OCI-LY1 (cell line): ENCODE results near the gene SCGB3A1.

Source experiments
- H2AFZ ChIP-seq: fragments of 200-600 bp; sonication (generic), shearing (Covaris generic); 2 replicates; pipeline ENCODE4 v1.6.0; 2014; ENCODE audit warnings: antibody characterized with exemption, mild to moderate bottlenecking, low read length
- H3F3A ChIP-seq: fragments of 200-600 bp; sonication (generic), shearing (Covaris generic); 2 replicates; pipeline ENCODE4 v1.6.0; 2014; ENCODE audit warnings: mild to moderate bottlenecking, antibody characterized with exemption, low read length, moderate library complexity; ENCODE audit not compliant: insufficient read depth
- H3K27ac ChIP-seq: fragments of 200-600 bp; sonication (generic); 2 replicates; pipeline ENCODE4 v1.5.1; 2014; ENCODE audit warnings: low read length, mixed run types, mild to moderate bottlenecking, low read depth; ENCODE audit not compliant: poor library complexity, severe bottlenecking
- H3K27me3 ChIP-seq: fragments of 200-600 bp; sonication (generic); 2 replicates; pipeline ENCODE4 v1.6.0; 2014; ENCODE audit warnings: antibody characterized with exemption, mild to moderate bottlenecking, low read length, moderate library complexity; ENCODE audit not compliant: insufficient read depth
- H3K36me3 ChIP-seq: fragments of 200-600 bp; sonication (generic); 2 replicates; pipeline ENCODE4 v1.6.1; 2014; ENCODE audit warnings: mild to moderate bottlenecking, antibody characterized with exemption, low read length, moderate library complexity, mixed read lengths; ENCODE audit not compliant: insufficient read depth
- H3K4me1 ChIP-seq: fragments of 200-600 bp; sonication (generic); 2 replicates; pipeline ENCODE4 v1.5.1; 2014; ENCODE audit warnings: mild to moderate bottlenecking, low read length, moderate library complexity; ENCODE audit not compliant: insufficient read depth, severe bottlenecking
- H3K4me2 ChIP-seq: fragments of 200-600 bp; sonication (generic), shearing (Covaris generic); 2 replicates; pipeline ENCODE4 v1.6.1; 2014; ENCODE audit warnings: low read length
- H3K4me3 ChIP-seq: fragments of 200-600 bp; sonication (generic); 2 replicates; pipeline ENCODE4 v1.5.1; 2014; ENCODE audit warnings: low read length, low read depth, mild to moderate bottlenecking, mixed read lengths; ENCODE audit not compliant: poor library complexity, severe bottlenecking
- H3K79me2 ChIP-seq: fragments of 200-600 bp; shearing (Covaris generic); 2 replicates; pipeline ENCODE4 v1.6.1; 2016; ENCODE audit warnings: mixed run types, low read length, mixed read lengths; ENCODE audit not compliant: insufficient read depth
- H3K9ac ChIP-seq: fragments of 200-600 bp; sonication (generic), shearing (Covaris generic); 2 replicates; pipeline ENCODE4 v1.6.1; 2014; ENCODE audit warnings: mild to moderate bottlenecking, low read length, mixed read lengths
- H3K9me2 ChIP-seq: fragments of 200-600 bp; sonication (generic), shearing (Covaris generic); 2 replicates; pipeline ENCODE4 v1.6.1; 2014; ENCODE audit warnings: low read depth, mild to moderate bottlenecking, low read length, mixed read lengths
- H3K9me3 ChIP-seq: fragments of 200-600 bp; shearing (Covaris generic); 2 replicates; pipeline ENCODE4 v1.6.1; 2014; ENCODE audit warnings: low read length, mixed read lengths
- H4K20me1 ChIP-seq: fragments of 200-600 bp; sonication (generic), shearing (Covaris generic); 2 replicates; pipeline ENCODE4 v1.6.0; 2016; ENCODE audit warnings: mild to moderate bottlenecking, low read length; ENCODE audit not compliant: insufficient read depth
- EZH2 ChIP-seq: fragments of 200-600 bp; sonication (generic), shearing (Covaris generic); IDR thresholded peaks from 2 replicates; pipeline ENCODE4 v1.8.0; 2017; ENCODE audit warnings: borderline replicate concordance, mixed run types, mild to moderate bottlenecking, antibody characterized with exemption, low read length, moderate library complexity, mixed read lengths
- TF ChIP-seq, protein P1 (sequence below): fragments of 200-600 bp; sonication (generic), shearing (Covaris generic); IDR thresholded peaks from 2 replicates; pipeline ENCODE4 v1.5.1; 2017; ENCODE audit warnings: mild to moderate bottlenecking, antibody characterized with exemption, low read length, moderate library complexity, mixed read lengths

Gene SCGB3A1

DNA sequence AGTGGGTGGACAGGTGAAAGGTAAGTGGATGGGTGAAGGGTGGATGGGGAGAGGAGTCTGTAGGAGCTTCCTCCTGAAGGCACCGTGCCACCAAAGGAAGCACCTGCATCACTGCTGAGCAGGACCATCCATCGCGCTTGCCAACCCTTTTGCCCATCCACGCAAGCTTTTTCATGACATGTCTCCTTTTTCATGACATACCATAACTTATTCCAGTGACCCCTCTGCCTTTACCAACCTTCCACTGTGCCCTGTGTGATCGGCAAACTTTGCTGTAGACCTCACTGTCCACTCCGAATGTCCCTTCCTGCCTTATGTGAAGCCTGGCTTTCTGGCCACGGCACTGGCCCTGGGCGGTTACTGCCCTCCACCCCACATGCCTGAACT is 44.7 kb upstream of the SCGB3A1 start:
- H3K9me3 ChIP-seq, result no peaks in the 10 kb centered on the region
- 0 out of 2 replicates have a peak, but pooled peaks cover 4% of the 10 kb centered on the region for H3K27me3 ChIP-seq
- H3K36me3 ChIP-seq, result no peaks in the 10 kb centered on the region
- no peak overlapping the region for H3K4me3 ChIP-seq
- no peaks in the 10 kb centered on the region for H3K4me1 ChIP-seq
- no peak overlapping the region for H3K27ac ChIP-seq
- no peak overlapping the region for H3K9ac ChIP-seq
- TF ChIP-seq, protein P1, sequence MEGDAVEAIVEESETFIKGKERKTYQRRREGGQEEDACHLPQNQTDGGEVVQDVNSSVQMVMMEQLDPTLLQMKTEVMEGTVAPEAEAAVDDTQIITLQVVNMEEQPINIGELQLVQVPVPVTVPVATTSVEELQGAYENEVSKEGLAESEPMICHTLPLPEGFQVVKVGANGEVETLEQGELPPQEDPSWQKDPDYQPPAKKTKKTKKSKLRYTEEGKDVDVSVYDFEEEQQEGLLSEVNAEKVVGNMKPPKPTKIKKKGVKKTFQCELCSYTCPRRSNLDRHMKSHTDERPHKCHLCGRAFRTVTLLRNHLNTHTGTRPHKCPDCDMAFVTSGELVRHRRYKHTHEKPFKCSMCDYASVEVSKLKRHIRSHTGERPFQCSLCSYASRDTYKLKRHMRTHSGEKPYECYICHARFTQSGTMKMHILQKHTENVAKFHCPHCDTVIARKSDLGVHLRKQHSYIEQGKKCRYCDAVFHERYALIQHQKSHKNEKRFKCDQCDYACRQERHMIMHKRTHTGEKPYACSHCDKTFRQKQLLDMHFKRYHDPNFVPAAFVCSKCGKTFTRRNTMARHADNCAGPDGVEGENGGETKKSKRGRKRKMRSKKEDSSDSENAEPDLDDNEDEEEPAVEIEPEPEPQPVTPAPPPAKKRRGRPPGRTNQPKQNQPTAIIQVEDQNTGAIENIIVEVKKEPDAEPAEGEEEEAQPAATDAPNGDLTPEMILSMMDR, result no peak
- TF ChIP-seq EZH2, result no peak
- H3F3A ChIP-seq, result no peaks in the 10 kb centered on the region
- H3K79me2 ChIP-seq, result no peaks in the 10 kb centered on the region
- no peaks in the 10 kb centered on the region for H4K20me1 ChIP-seq
- H3K9me2 ChIP-seq, result no peaks in the 10 kb centered on the region
- H3K4me2 ChIP-seq, result no peak overlapping the region
- H2AFZ ChIP-seq, result no peak overlapping the region

DNA sequence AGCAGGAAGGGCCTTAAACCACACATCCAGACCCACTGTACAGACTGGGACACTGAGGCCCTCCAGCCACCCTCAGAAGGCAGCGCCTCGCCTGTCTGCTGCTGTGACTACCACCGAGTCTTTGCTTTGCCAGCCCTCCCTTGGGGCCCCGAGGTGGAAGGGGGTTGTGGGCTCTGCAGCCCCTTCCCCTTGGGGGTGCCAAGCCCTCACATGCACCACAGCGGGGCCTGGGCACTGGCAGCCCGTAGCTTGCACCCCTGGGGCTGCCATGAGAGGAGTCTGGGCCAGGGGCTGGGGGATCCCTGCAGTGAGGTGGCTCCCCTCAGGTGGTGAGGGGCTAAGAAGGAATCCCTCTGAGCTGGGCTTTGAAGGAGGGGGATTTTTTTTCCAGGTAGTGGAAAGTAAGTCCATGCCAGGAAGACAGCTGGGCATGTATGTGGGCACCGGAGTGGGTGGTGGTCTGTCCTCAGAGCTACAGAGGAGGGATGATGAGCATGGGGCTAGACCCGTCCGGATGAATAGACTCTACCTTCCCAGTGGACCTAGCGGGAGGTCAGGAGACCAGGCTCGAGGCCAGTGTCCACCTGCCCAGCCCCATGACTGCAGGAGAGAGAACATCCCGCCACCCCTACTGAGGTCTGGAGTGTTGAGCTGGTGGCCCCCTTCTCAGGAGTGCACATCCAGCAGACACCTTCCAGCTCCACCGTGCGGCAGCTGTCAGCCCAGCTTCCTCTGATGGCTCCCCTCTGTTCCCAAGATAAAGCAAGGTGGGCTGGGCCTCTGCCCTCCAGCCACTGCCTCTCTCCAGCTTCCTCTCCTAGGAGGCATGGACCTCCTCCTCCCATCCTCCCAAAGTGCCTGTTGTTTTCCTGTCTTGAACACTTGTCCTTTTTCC is 42.2 kb upstream of the SCGB3A1 start:
- no peak overlapping the region for H3K9ac ChIP-seq
- H2AFZ ChIP-seq, result no peak overlapping the region
- no peaks in the 10 kb centered on the region for H3K79me2 ChIP-seq
- no peak overlapping the region for H3K4me2 ChIP-seq
- no peaks in the 10 kb centered on the region for H3K36me3 ChIP-seq
- H3K27me3 ChIP-seq, result no peaks in the 10 kb centered on the region
- H3F3A ChIP-seq, result no peaks in the 10 kb centered on the region
- no peaks in the 10 kb centered on the region for H3K9me2 ChIP-seq
- no peaks in the 10 kb centered on the region for H3K4me1 ChIP-seq
- H3K9me3 ChIP-seq, result no peaks in the 10 kb centered on the region
- H4K20me1 ChIP-seq, result no peaks in the 10 kb centered on the region
- TF ChIP-seq, protein P1, result no peak
- no peak for TF ChIP-seq EZH2
- no peak overlapping the region for H3K27ac ChIP-seq
- H3K4me3 ChIP-seq, result no peak overlapping the region

DNA sequence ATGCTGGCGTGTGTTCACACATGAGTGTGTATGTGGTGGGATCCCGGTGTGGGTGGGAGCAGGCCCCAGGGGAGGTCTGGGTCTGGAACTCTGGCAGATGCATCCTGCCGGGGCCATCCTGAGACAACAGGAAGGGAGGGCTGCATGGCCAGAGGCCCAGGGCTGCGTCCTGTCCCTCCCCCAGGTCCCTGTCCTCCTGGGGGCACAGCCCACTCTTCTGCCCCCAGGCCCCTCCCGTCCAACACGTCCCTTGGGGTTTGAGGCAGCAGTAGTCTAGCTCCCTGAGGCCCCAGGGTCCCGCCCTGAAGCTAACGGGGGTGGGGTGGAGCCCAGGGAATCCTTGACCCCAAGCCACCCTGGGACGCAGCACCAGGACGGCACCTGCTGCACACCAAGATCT is 41.5 kb upstream of the SCGB3A1 start:
- H4K20me1 ChIP-seq, result no peaks in the 10 kb centered on the region
- no peak overlapping the region for H3K9ac ChIP-seq
- H3K4me2 ChIP-seq, result no peak overlapping the region
- no peaks in the 10 kb centered on the region for H3K9me2 ChIP-seq
- H3K36me3 ChIP-seq, result no peaks in the 10 kb centered on the region
- H3K27me3 ChIP-seq, result no peaks in the 10 kb centered on the region
- H3F3A ChIP-seq, result no peaks in the 10 kb centered on the region
- no peaks in the 10 kb centered on the region for H3K79me2 ChIP-seq
- no peaks in the 10 kb centered on the region for H3K4me1 ChIP-seq
- no peak overlapping the region for H3K4me3 ChIP-seq
- no peaks in the 10 kb centered on the region for H3K9me3 ChIP-seq
- no peak for TF ChIP-seq EZH2
- TF ChIP-seq, protein P1, result no peak
- no peak overlapping the region for H2AFZ ChIP-seq
- no peak overlapping the region for H3K27ac ChIP-seq
